B cell (primary cell): ENCODE results near the gene PROB1. TPM values are rescaled to one million over a fixed set of nuclear protein-coding genes. Genes with fewer than 3 reads are reported as not detected.

Source experiments
- ATAC-seq: fragments of 200-7000 bp; cut with Tn5 transposase; one replicate; pipeline ENCODE4 v1.10.0; 2021; ENCODE audit warnings: low read depth, mild to moderate bottlenecking, moderate number of reproducible peaks, moderate library complexity
- CTCF ChIA-PET: fragments of 350-600 bp; sonication (Branson Sonifier 250); formaldehyde crosslinking; loops from one replicate; lab custom pipeline; 2021; ENCODE audit warnings: antibody characterized with exemption, inconsistent platforms; lab: Charles Lee
- POLR2A ChIA-PET: fragments of 350-600 bp; sonication (Branson Sonifier 250); formaldehyde crosslinking; loops from one replicate; lab custom pipeline; 2021; ENCODE audit warnings: antibody characterized with exemption; lab: Charles Lee
- DNase-seq: peaks from one replicate; pipeline ENCODE4 v3.0.0; 2013
- H2AFZ ChIP-seq: 2 replicates; pipeline ENCODE4 v1.6.1; 2012; ENCODE audit warnings: mild to moderate bottlenecking, low read depth, low read length; ENCODE audit not compliant: insufficient read depth, poor library complexity, severe bottlenecking
- H3K27ac ChIP-seq, 2 donors: 1 replicate in 1 of 2; 2 replicates in 1 of 2; pipeline ENCODE4 v1.5.1; 2012 to 2013; ENCODE audit warnings: low read length in 2 of 2, mild to moderate bottlenecking in 2 of 2, moderate library complexity in 1 of 2
- H3K27me3 ChIP-seq, 4 experiments: fragments of 200-600 bp in 1 of 4; sonication (generic) in 1 of 4; replicated peaks in 1 of 4; 1 replicate in 2 of 4; 2 replicates in 2 of 4; pipeline versions ENCODE4 v1.6.1 to v1.7.0; 2013 to 2016; ENCODE audit warnings: low read length in 3 of 4, mild to moderate bottlenecking in 2 of 4, mixed read lengths in 1 of 4, moderate library complexity in 1 of 4; ENCODE audit not compliant: insufficient read depth in 4 of 4, control insufficient read depth in 3 of 4; ENCODE audit errors: control extremely low read depth in 1 of 4
- H3K36me3 ChIP-seq, 2 experiments: replicated peaks in 1 of 2; 1 replicate in 1 of 2; 2 replicates in 1 of 2; pipeline versions ENCODE4 v1.6.1 to v1.7.1; 2013; ENCODE audit warnings: low read length in 1 of 2; ENCODE audit not compliant: insufficient read depth in 2 of 2, control insufficient read depth in 1 of 2; ENCODE audit errors: control extremely low read depth in 1 of 2, extremely low read depth in 1 of 2
- H3K4me1 ChIP-seq, 2 donors: fragments of 200-600 bp in 1 of 2; sonication (generic) in 1 of 2; 1 replicate in 1 of 2; 2 replicates in 1 of 2; pipeline versions ENCODE4 v1.5.1 to v1.6.1; 2013 to 2017; ENCODE audit warnings: low read length in 2 of 2; ENCODE audit not compliant: control insufficient read depth in 2 of 2, insufficient read depth in 2 of 2
- H3K4me2 ChIP-seq: replicated peaks from 2 replicates; pipeline ENCODE3; 2012; ENCODE audit warnings: mild to moderate bottlenecking, low read depth, low read length; ENCODE audit not compliant: poor library complexity, severe bottlenecking
- H3K4me3 ChIP-seq, 5 experiments: fragments of 200-600 bp in 1 of 5; sonication (generic) in 1 of 5; 1 replicate in 3 of 5; 2 replicates in 2 of 5; pipeline versions ENCODE4 v1.5.1 to v1.7.0; 2011 to 2016; ENCODE audit warnings: low read length in 4 of 5, mild to moderate bottlenecking in 4 of 5, low read depth in 2 of 5, control low read depth in 1 of 5, moderate library complexity in 1 of 5; ENCODE audit not compliant: insufficient read depth in 1 of 5; ENCODE audit errors: control extremely low read depth in 1 of 5, extremely low read depth in 1 of 5
- H3K79me2 ChIP-seq: fragments of 200-600 bp; sonication (generic); one replicate; pipeline ENCODE4 v1.6.0; 2016; ENCODE audit warnings: low read length; ENCODE audit not compliant: control insufficient read depth, insufficient read depth
- H3K9ac ChIP-seq: fragments of 200-600 bp; sonication (generic); 2 replicates; pipeline ENCODE4 v1.6.1; 2017; ENCODE audit warnings: mild to moderate bottlenecking, low read length, moderate library complexity
- H3K9me3 ChIP-seq, 3 donors: one replicate each; pipeline versions ENCODE4 v1.6.1 to v1.7.1; 2013; ENCODE audit warnings: low read length in 2 of 3; ENCODE audit not compliant: control insufficient read depth in 2 of 3, insufficient read depth in 1 of 3; ENCODE audit errors: control extremely low read depth in 1 of 3
- H4K20me1 ChIP-seq: 2 replicates; pipeline ENCODE4 v1.6.0; 2012; ENCODE audit warnings: mild to moderate bottlenecking, low read length; ENCODE audit not compliant: insufficient read depth, control insufficient read depth, poor library complexity, severe bottlenecking
- H3K27ac Mint-ChIP-seq: one replicate; pipeline ENCODE4 v1.8.0; 2021; ENCODE audit warnings: mixed read lengths
- H3K27me3 Mint-ChIP-seq: one replicate; pipeline ENCODE4 v1.8.0; 2021; ENCODE audit warnings: mixed read lengths
- H3K4me1 Mint-ChIP-seq: one replicate; pipeline ENCODE4 v1.8.0; 2021; ENCODE audit warnings: mixed read lengths
- H3K4me3 Mint-ChIP-seq: one replicate; pipeline ENCODE4 v1.8.0; 2021; ENCODE audit warnings: mixed read lengths
- H3K9me3 Mint-ChIP-seq: one replicate; pipeline ENCODE4 v1.8.0; 2022; ENCODE audit warnings: mixed read lengths; ENCODE audit not compliant: insufficient read depth
- CTCF ChIP-seq: fragments of 200-600 bp; IDR thresholded peaks from one replicate; pipeline ENCODE4 v1.8.0; 2022; ENCODE audit warnings: antibody characterized with exemption, mild to moderate bottlenecking
- EZH2 ChIP-seq: IDR thresholded peaks from 2 replicates; pipeline ENCODE4 v1.6.1; 2012; ENCODE audit warnings: borderline replicate concordance, low read depth, mild to moderate bottlenecking, moderate library complexity, low read length; ENCODE audit not compliant: insufficient read depth, poor library complexity, severe bottlenecking
- WGBS: methylation state at CpG from one replicate; pipeline ENCODE4 v1.1.5; 2013; ENCODE audit warnings: missing lambda C conversion rate; ENCODE audit not compliant: insufficient coverage; 5-methylcytosine and 5-hydroxymethylcytosine counted together
- intact Hi-C: fragments of 100-400 bp; cut with micrococcal nuclease; formaldehyde crosslinking; loops from one replicate; pipeline ENCODE4 v1.10.0; 2022
- polyA plus RNA-seq: library from polyadenylated mRNA; depleted of rRNA; stranded (reverse); fragments of >200 nt; gene quantifications from 2 replicates; pipeline ENCODE4 v1.2.3, GENCODE V29; 2012
- total RNA-seq, 2 donors: library from RNA; stranded (reverse); fragments of 120-200 nt in 1 of 2; gene quantifications; 1 replicate in 1 of 2; 2 replicates in 1 of 2; pipeline versions ENCODE4 v1.2.3 to v1.2.4, GENCODE V29; 2013 to 2022

The PROB1 gene
- total and polyA plus RNA-seq, 2 donors (not counting 1 experiment from before 2014, with no cell fraction given), result 1.2 to 3.7 TPM

GRCh38 chr5:139393497-139394122 is 1.3 kb downstream of the PROB1 start:
- Mint-ChIP-seq H3K9me3 (no peaks in the 10 kb centered on the region), H3K4me1 (peaks cover 39% of the 10 kb centered on the region), H3K27ac (peak overlapping the region; percentile 93), H3K27me3 (no peaks in the 10 kb centered on the region), H3K4me3 (peak overlapping the region; percentile 99)
- H3K4me3 ChIP-seq, result peak overlapping the region; percentile 69 to 90 (median 80)
- CTCF ChIA-PET, result interaction anchor here (1.0 to 2.7 kb wide), 8 partner anchors 10 to 568 kb away, joined by 3 to 16 read pairs (median 4); partner anchors contain the start of genes MATR3, PAIP2 and SPATA24
- POLR2A ChIA-PET, result interaction anchor here (0.6 to 8.4 kb wide), 4 partner anchors 10 to 100 kb away, joined by 3 to 70 read pairs (median 4); partner anchors contain the start of genes MATR3, PAIP2 and SPATA24
- no peaks in the 10 kb centered on the region for H3K36me3 ChIP-seq
- peak overlapping the region; percentile 88 for H2AFZ ChIP-seq
- ATAC-seq, result no peak
- intact Hi-C loops, result loop anchor here (1.0 to 5.0 kb wide), 4 partner anchors 11 to 816 kb away; partner anchors contain the start of genes DNAJC18, HSPA9 and SPATA24
- peaks cover 39 to 52% of the 10 kb centered on the region in 2 donors for H3K4me1 ChIP-seq
- 10% methylated on average over 49 of the region's 49 CpGs for WGBS
- peak overlapping the region; percentile 70 for H3K9ac ChIP-seq
- peaks cover 7% of the 10 kb centered on the region for H4K20me1 ChIP-seq
- peaks cover 0 to 4% (median 0%) of the 10 kb centered on the region in 3 donors for H3K9me3 ChIP-seq
- TF ChIP-seq EZH2, result no peak
- no peak for TF ChIP-seq CTCF
- peaks cover 21% of the 10 kb centered on the region for H3K79me2 ChIP-seq
- peak overlapping the region in 1 of 2 donors; percentile 60 for H3K27ac ChIP-seq
- no peak for DNase-seq
- H3K27me3 ChIP-seq, result no peaks in the 10 kb centered on the region
- peak overlapping the region; percentile 91 for H3K4me2 ChIP-seq
